ENCODE results near the gene PDAP1. TPM values are rescaled to one million over a fixed set of nuclear protein-coding genes. Genes with fewer than 3 reads are reported as not detected.

The PDAP1 gene
- total RNA-seq, 1 experiment from 2014 or later, result 200 TPM

GRCh38 chr7:99398891-99399445 is 9.4 kb downstream of the PDAP1 start:
- ChIA-PET POLR2A (interaction anchor here (2.3 kb wide), 1 partner anchor 10 kb away, joined by 6 read pairs; the partner anchor contains the start of genes BUD31 and PDAP1), RAD21 (ENCODE audit: low non-redundant PET in 1 of 2, low total read pairs in 2 of 2, uncharacterized antibody in 2 of 2, unreplicated experiment in 2 of 2) (no interaction called here), CTCF (no interaction called here)
- Histone ChIP-seq H3K27me3 (ENCODE audit: insufficient read depth, low read length) (no peaks in the 10 kb centered on the region), H2AFZ (ENCODE audit: low read depth, low read length, poor library complexity, severe bottlenecking) (no peak overlapping the region), H3K36me3 (ENCODE audit: control insufficient read depth in 1 of 2, insufficient read depth in 2 of 2, low read length in 2 of 2) (peaks cover 45 to 61% of the 10 kb centered on the region in 2 experiments), H3K9me2 (ENCODE audit: insufficient read depth) (no peaks in the 10 kb centered on the region), H3K4me2 (ENCODE audit: low read length) (no peak overlapping the region), H3K9ac (ENCODE audit: low read length) (no peak overlapping the region), H3K27ac (ENCODE audit: low read depth, low read length) (no peak overlapping the region), H3K4me3 (replicated peaks in 1 of 2; ENCODE audit: low read depth in 1 of 2, low read length in 2 of 2) (no peak overlapping the region), H3K79me2 (ENCODE audit: insufficient read depth, low read length) (peaks cover 34% of the 10 kb centered on the region), H4K20me1 (ENCODE audit: insufficient read depth) (no peaks in the 10 kb centered on the region), H3K4me1 (ENCODE audit: control insufficient read depth in 1 of 2, insufficient read depth in 2 of 2, low read length in 2 of 2) (no peaks in the 10 kb centered on the region), H3K9me3 (ENCODE audit: control insufficient read depth in 1 of 2, insufficient read depth in 1 of 2, low read depth in 1 of 2, low read length in 2 of 2) (no peaks in the 10 kb centered on the region)
- TF ChIP-seq POLR2A (IDR thresholded peaks at IDR 0.05; ENCODE audit: borderline replicate concordance, extremely low read depth, insufficient read depth, insufficient read length) (no peak), RAD21 (IDR thresholded peaks at IDR 0.05; ENCODE audit: low read depth) (no peak), ZFX (IDR thresholded peaks at IDR 0.05) (no peak)
- DNase-seq (ENCODE audit: low read depth, low spot score) (no peak), ATAC-seq (peak; percentile 15)
- intact Hi-C loops (cut with micrococcal nuclease), result no loop called here
- no TSS peak for BruUV-seq (replicated peaks)

GRCh38 chr7:99397297-99397983 is 11.0 kb downstream of the PDAP1 start:
- intact Hi-C loops (cut with micrococcal nuclease), result no loop called here
- H3K9me3 ChIP-seq (ENCODE audit: control insufficient read depth in 1 of 2, insufficient read depth in 1 of 2, low read depth in 1 of 2, low read length in 2 of 2), result no peaks in the 10 kb centered on the region
- TF ChIP-seq POLR2AphosphoS5 (IDR thresholded peaks at IDR 0.05; ENCODE audit: low read depth, low read length), result peak; percentile 36
- TF ChIP-seq JUND (IDR thresholded peaks at IDR 0.05), result no peak
- no peak for TF ChIP-seq YY1 (IDR thresholded peaks at IDR 0.05; ENCODE audit: extremely low read depth, insufficient replicate concordance, low read depth, low read length)
- no peak for TF ChIP-seq CTCF (IDR thresholded peaks at IDR 0.05 in 2 of 3, conservative IDR thresholded peaks at IDR 0.05 in 1 of 3; ENCODE audit: borderline replicate concordance in 1 of 3, insufficient read depth in 1 of 3, low read depth in 2 of 3, low read length in 2 of 3)
- TF ChIP-seq EZH2phosphoT487 (IDR thresholded peaks at IDR 0.05; ENCODE audit: borderline replicate concordance), result no peak
- no peak for TF ChIP-seq EZH2 (IDR thresholded peaks at IDR 0.05)
- no peak for TF ChIP-seq SRF (IDR thresholded peaks at IDR 0.05; ENCODE audit: low read depth)
- no peak for TF ChIP-seq EGR1 (IDR thresholded peaks at IDR 0.05; ENCODE audit: low read depth)
- no peak for TF ChIP-seq CBX3 (IDR thresholded peaks at IDR 0.05; ENCODE audit: low read depth)
- H3K27ac ChIP-seq (ENCODE audit: low read depth, low read length), result no peak overlapping the region
- no TSS peak for BruUV-seq (replicated peaks)
- H3K4me3 ChIP-seq (replicated peaks in 1 of 2; ENCODE audit: low read depth in 1 of 2, low read length in 2 of 2), result no peak overlapping the region
- ChIA-PET CTCF (no interaction called here), POLR2A (no interaction called here), RAD21 (ENCODE audit: low non-redundant PET in 1 of 2, low total read pairs in 2 of 2, uncharacterized antibody in 2 of 2, unreplicated experiment in 2 of 2) (no interaction called here)
- H3K27me3 ChIP-seq (ENCODE audit: insufficient read depth, low read length), result no peaks in the 10 kb centered on the region
- H2AFZ ChIP-seq (ENCODE audit: low read depth, low read length, poor library complexity, severe bottlenecking), result no peak overlapping the region
- H3K9me2 ChIP-seq (ENCODE audit: insufficient read depth), result no peaks in the 10 kb centered on the region
- H3K36me3 ChIP-seq (ENCODE audit: control insufficient read depth in 1 of 2, insufficient read depth in 2 of 2, low read length in 2 of 2), result peaks cover 41 to 55% of the 10 kb centered on the region in 2 experiments
- H4K20me1 ChIP-seq (ENCODE audit: insufficient read depth), result no peaks in the 10 kb centered on the region
- DNase-seq (ENCODE audit: low read depth, low spot score), result no peak
- no peak for ATAC-seq
- H3K4me1 ChIP-seq (ENCODE audit: control insufficient read depth in 1 of 2, insufficient read depth in 2 of 2, low read length in 2 of 2), result peaks cover 0 to 12% of the 10 kb centered on the region in 2 experiments; a peak in 1 of 4 replicates
- H3K9ac ChIP-seq (ENCODE audit: low read length), result no peak overlapping the region
- H3K79me2 ChIP-seq (ENCODE audit: insufficient read depth, low read length), result peaks cover 21% of the 10 kb centered on the region; the same call in 1 of the 2 replicates
- H3K4me2 ChIP-seq (ENCODE audit: low read length), result no peak overlapping the region
